Measurements from ENCODE around the gene GBX2.

The GBX2 gene

GRCh38 chr2:236205867-236206645, 37.9 kb upstream of the GBX2 start:
- no peak overlapping the region for H3K4me3 ChIP-seq (ENCODE audit: low read length)

GRCh38 chr2:236204953-236205352, 36.8 kb upstream of the GBX2 start:
- no peak for DNase-seq (ENCODE audit: low read depth)
- no peak for TF ChIP-seq CTCF (conservative IDR thresholded peaks at IDR 0.05; ENCODE audit: low read length)

More at GRCh38 chr2:236205867-236206645, 37.9 kb upstream of the GBX2 start:
- TF ChIP-seq CTCF (conservative IDR thresholded peaks at IDR 0.05; ENCODE audit: low read length), result no peak
- peak; percentile 11 for DNase-seq (ENCODE audit: low read depth)

GRCh38 chr2:236200378-236200777, 32.2 kb upstream of the GBX2 start:
- H3K4me3 ChIP-seq (ENCODE audit: low read length), result no peak overlapping the region
- no peak for DNase-seq (ENCODE audit: low read depth)
- TF ChIP-seq CTCF (conservative IDR thresholded peaks at IDR 0.05; ENCODE audit: low read length), result no peak

More at GRCh38 chr2:236204953-236205352, 36.8 kb upstream of the GBX2 start:
- H3K4me3 ChIP-seq (ENCODE audit: low read length), result no peak overlapping the region

- no peak for TF ChIP-seq CTCF (conservative IDR thresholded peaks at IDR 0.05; ENCODE audit: low read length)
- no peak for DNase-seq (ENCODE audit: low read depth)
- no peak overlapping the region for H3K4me3 ChIP-seq (ENCODE audit: low read length)
Measured at GRCh38 chr2:236196366-236196765, 28.2 kb upstream of the GBX2 start.

GRCh38 chr2:236195726-236196125, 27.5 kb upstream of the GBX2 start:
- no peak overlapping the region for H3K4me3 ChIP-seq (ENCODE audit: low read length)
- no peak for TF ChIP-seq CTCF (conservative IDR thresholded peaks at IDR 0.05; ENCODE audit: low read length)
- no peak for DNase-seq (ENCODE audit: low read depth)

- DNase-seq (ENCODE audit: low read depth), result no peak
- no peak for TF ChIP-seq CTCF (conservative IDR thresholded peaks at IDR 0.05; ENCODE audit: low read length)
- H3K4me3 ChIP-seq (ENCODE audit: low read length), result no peak overlapping the region
Measured at GRCh38 chr2:236194786-236195185, 26.6 kb upstream of the GBX2 start.

GRCh38 chr2:236193026-236193425, 24.8 kb upstream of the GBX2 start:
- TF ChIP-seq CTCF (conservative IDR thresholded peaks at IDR 0.05; ENCODE audit: low read length), result no peak
- no peak for DNase-seq (ENCODE audit: low read depth)

More at GRCh38 chr2:236193026-236193425, 24.8 kb upstream of the GBX2 start:
- H3K4me3 ChIP-seq (ENCODE audit: low read length), result no peak overlapping the region
